Hypothalamus (tissue), 51 donors: ENCODE measurements around the gene PAX7.
"Not testable (repeated sequence)": the region's sequence is repeated elsewhere in the genome, so short reads cannot be mapped to it uniquely, and the experiment has no call there.

Experiments
- DNase-seq, 51 donors: peaks; one replicate each; lab custom pipeline; 2025; lab: John Stamatoyannopoulos, UW

PAX7 gene

GRCh38 chr1:18657506-18658201 is 27.0 kb downstream of the PAX7 start:
- peak in 1 of 51 donors; percentile 6 for DNase-seq

DNA sequence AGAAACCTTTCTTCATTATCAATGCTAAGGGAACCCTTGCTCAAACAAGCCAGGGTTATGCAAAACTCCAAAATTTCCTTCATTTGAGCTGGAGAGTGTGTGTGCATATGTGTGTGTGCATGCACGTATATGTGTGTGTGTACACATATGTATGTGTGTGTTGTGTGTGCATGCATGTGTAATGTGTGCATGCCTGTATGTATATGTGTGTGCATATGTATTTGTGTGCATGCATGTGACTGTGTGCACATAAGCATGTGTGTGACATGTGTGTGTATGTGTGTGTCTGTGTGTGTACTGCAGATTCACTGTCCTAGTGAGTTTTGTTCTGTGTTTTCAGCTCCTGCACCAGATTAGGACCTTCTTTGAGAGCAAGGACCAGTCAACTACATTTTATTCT is 28.2 kb downstream of the PAX7 start:
- no peak for DNase-seq

DNA sequence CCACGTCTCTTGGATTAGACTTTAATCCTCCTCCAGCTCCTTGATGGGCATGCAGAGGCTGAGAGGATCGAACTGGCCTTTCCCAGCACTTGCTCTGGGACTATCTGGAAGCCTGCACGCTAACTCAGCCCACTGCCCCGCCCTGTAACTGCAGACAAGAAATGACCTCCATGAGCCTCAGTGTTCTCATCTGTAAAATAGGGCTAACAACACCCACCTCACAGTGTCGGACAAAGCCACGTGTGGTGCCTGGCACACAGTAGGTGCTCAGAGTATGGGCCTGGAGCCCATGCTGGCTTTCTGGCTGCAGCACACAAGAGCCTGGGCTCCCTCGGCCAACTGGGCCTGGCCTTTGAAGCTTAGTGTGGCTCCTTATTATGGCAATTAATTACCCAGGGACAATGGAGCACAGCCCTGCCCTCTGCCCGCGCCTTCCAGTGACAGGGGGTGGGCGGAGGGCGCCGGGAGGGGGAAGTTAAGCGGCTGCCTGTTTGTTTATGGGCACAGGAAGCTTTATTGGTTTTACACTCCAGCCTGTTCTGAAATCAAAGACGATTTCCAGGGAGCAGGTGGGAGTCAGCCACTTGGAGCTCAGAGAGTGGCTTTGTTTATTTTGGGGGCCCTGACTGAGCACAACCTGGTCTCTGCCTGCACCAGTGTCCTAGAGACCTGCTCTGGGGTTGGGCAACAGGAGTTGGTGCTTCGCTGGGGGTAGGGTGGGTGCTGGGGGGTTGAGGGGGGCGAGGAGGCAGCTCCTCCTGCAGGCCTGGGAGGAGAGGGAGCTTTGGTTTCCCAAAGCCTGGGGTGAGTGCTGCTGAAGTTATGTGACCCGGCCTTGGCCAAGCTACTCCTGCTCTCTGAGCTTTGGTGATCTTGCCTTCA is 31.0 kb downstream of the PAX7 start:
- no peak for DNase-seq

DNA sequence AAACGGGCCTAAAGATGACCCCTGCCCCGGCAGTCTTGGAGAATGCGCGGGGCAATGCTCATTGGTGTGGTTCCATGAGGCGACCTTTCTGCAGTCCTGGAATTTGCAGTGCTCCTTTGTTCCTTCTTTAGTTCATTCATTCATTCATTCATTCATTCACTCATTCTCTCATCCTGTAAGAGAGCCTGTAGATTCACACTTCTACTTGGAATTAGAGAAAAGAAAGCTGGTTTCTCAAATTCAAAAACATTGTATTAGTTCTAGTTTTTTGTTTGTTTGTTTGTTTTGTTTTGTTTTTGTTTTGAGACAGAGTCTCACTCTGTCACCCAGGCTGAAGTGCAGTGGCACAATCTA is 31.6 kb downstream of the PAX7 start:
- no peak for DNase-seq

GRCh38 chr1:18666317-18666920 is 35.8 kb downstream of the PAX7 start:
- no peak for DNase-seq

DNA sequence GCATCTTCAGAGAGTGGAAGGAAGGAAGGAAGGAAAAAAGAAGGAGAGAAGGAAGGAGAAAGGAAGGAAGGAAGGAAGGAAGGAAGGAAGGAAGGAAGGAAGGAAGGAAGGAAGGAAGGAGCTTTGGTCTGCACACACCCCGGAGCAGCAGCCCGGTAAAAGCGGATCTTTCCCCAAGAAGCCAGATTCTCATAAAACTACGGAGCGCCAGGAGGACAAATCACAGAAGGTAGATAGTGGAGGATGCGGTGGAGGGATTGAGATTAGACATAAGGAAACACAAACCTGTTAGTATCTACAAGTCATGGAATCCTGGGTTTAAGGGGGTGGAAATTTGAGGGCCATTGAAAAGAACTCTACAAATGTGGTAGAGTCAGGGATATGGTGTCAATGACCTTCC is 36.7 kb downstream of the PAX7 start:
- no peak for DNase-seq

- no peak for DNase-seq
These were observed 37.4 kb downstream of the PAX7 start for GRCh38 chr1:18668046-18668445.

GRCh38 chr1:18668750-18669404 is 38.2 kb downstream of the PAX7 start:
- DNase-seq: no peak

- no peak for DNase-seq
These were observed 39.6 kb downstream of the PAX7 start for GRCh38 chr1:18670121-18670867.

- no peak for DNase-seq
These were observed 40.2 kb downstream of the PAX7 start for GRCh38 chr1:18670868-18671225.

DNA sequence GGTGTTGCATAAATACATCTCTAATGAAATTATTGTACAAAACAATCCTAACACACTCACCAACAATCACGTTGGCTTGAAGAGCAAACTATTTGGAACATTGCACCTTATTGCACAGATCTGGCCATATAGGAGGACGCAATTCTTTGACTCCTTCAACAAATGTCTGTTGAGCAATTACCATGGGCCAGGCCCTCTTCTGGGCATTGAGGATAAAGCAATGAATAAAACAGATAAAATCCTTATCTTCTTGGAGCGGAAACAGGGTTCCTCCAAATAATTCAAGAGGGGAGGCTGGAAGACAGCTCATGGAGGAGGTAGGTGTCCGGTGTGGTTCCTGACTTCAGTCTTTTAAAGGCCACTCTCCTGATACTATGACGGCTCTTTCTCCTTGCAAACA is 43.3 kb downstream of the PAX7 start:
- no peak for DNase-seq

DNA sequence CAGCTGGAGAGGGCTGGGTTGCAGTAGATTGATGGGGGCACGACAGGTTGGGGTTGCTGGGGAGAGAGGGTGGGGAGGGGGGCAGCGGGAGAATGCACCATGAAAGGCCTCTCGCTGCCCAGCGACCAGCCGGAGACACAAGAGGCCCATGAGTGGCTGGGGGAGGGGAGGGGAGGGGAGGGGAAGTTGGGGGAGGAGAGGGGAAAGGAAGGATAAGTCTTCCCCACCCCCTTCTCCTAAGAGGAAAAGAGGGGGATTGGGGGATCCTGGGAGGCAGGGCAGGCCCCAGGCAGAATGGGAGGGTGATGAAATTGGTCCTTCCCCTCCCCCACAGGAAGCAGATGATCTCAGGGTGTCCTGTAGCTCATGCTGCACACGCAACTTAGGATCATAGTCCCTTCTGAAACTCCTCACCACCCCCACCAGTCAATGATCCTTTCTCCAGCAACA is 45.7 kb downstream of the PAX7 start:
- no peak for DNase-seq

- no peak for DNase-seq
These were observed 50.8 kb downstream of the PAX7 start for GRCh38 chr1:18681423-18681835.

- no peak for DNase-seq
These were observed 51.7 kb downstream of the PAX7 start for GRCh38 chr1:18682375-18682774.

- DNase-seq: no peak
These were observed 53.7 kb downstream of the PAX7 start for GRCh38 chr1:18684303-18684702.

GRCh38 chr1:18686540-18686939 is 55.9 kb downstream of the PAX7 start:
- DNase-seq: no peak

GRCh38 chr1:18687273-18687672 is 56.6 kb downstream of the PAX7 start:
- no peak for DNase-seq

GRCh38 chr1:18691648-18692047 is 61.0 kb downstream of the PAX7 start:
- no peak for DNase-seq

DNA sequence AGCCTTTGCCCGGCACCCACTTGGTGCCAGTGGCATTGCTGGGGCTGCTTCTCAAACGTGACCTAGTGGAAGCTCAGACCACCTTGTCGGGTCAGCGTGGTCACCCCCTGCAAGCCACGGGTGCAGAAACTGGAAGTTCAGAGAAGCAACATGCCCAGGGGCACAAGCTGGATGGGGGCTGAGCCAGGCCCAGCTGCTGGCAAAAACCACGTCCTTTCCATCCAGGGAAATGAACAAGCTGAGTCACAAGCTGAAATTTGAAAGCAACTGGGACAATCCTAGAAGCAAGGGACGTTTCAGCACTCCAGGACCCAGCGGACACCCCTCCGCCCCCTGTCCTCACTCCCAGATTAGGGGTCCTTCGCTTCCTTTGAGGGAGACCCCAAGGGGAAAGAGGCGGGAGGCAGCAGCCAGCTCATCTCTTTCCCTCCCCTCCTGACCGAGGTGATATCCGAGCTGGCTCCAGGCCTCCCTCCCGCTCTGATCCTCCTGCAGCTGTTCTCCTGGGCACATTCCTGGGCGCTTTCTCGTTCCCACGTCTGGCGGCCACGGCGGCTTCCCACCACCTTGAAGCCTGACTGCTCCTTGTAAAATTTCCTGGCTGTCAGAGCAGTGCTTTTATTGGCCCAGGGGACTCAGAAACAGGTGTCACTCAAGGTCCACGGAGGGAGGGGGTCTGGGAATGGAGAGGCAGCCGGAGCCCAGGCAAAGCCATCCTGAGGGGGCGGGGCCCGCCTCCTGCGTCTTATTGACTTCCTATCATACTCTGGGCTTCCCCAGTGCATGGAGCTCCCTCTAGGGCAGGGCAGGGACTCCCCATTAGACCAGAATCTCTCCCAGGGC is 62.8 kb downstream of the PAX7 start:
- no peak for DNase-seq

- DNase-seq: not testable (repeated sequence)
These were observed 63.6 kb downstream of the PAX7 start for GRCh38 chr1:18694289-18694688.
